Neural cell (in vitro differentiated cells): ENCODE measurements around the gene DCC.

Experiments
- CTCF ChIP-seq: fragments of 450-650 bp; IDR thresholded peaks from 2 replicates; pipeline ENCODE4 v1.5.1; 2014; ENCODE audit warnings: antibody characterized with exemption, mild to moderate bottlenecking, moderate library complexity; ENCODE audit not compliant: poor library complexity, severe bottlenecking
- EZH2 ChIP-seq: fragments of 200-600, 300-800 bp; shearing (Covaris generic), sonication (generic); IDR thresholded peaks from 2 replicates; pipeline ENCODE4 v1.6.1; 2014; ENCODE audit warnings: antibody characterized with exemption, low read length, borderline replicate concordance, mild to moderate bottlenecking; ENCODE audit not compliant: insufficient read depth, poor library complexity, severe bottlenecking
- MXI1 ChIP-seq: fragments of 450-650 bp; conservative IDR thresholded peaks from 2 replicates; pipeline ENCODE4 v1.6.1; 2014; ENCODE audit warnings: antibody characterized with exemption, mild to moderate bottlenecking; ENCODE audit not compliant: poor library complexity, severe bottlenecking
- POLR2AphosphoS5 ChIP-seq: IDR thresholded peaks from 2 replicates; pipeline ENCODE4 v1.6.1; 2012
- RAD21 ChIP-seq: fragments of 450-650 bp; conservative IDR thresholded peaks from 2 replicates; pipeline ENCODE4 v1.6.1; 2014; ENCODE audit warnings: antibody characterized with exemption, mild to moderate bottlenecking, moderate library complexity
- REST ChIP-seq: IDR thresholded peaks from 2 replicates; pipeline ENCODE4 v1.6.1; 2012; ENCODE audit warnings: borderline replicate concordance
- SMC3 ChIP-seq: fragments of 450-650 bp; conservative IDR thresholded peaks from 2 replicates; pipeline ENCODE4 v1.6.1; 2014; ENCODE audit warnings: antibody characterized with exemption, mild to moderate bottlenecking, moderate library complexity; ENCODE audit not compliant: poor library complexity

GRCh38 chr18:52822160-52822559, 482.2 kb downstream of the DCC start:
- TF ChIP-seq SMC3 = no peak
- TF ChIP-seq CTCF = no peak
- TF ChIP-seq MXI1 = no peak
- no peak for TF ChIP-seq EZH2
- no peak for TF ChIP-seq POLR2AphosphoS5
- no peak for TF ChIP-seq REST
- no peak for TF ChIP-seq RAD21
